Dedifferentiated amniotic fluid mesenchymal stem cell (primary cell): ENCODE measurements around the gene ATP5IF1.

Experiments
- DNase-seq: peaks from one replicate; pipeline ENCODE4 v3.0.0-alpha.2; 2016; ENCODE audit errors: extremely low spot score

The ATP5IF1 gene

GRCh38 chr1:28265577-28265976, 29.7 kb downstream of the ATP5IF1 start:
- no peak for DNase-seq

GRCh38 chr1:28266920-28267322, 31.0 kb downstream of the ATP5IF1 start:
- DNase-seq, result no peak

DNA sequence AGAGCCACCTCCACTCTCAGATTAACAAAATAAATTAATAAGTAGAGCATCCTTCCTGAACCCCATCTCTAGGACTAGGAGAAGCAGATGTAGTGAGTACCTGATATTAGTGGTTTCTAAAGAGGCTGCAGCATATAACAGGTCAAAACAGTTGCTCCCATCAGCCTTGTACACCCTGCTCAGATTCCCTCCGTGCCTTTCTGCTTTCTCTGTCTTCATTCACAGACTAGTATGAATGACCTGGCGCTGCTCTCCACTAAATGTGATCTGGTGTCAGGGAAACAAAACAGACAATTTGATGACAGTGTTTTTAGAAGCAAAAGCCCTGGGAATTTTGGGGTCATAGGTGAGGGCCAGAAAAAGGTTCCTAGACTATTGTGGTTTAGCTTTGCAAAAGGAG, 31.7 kb downstream of the ATP5IF1 start:
- no peak for DNase-seq

DNA sequence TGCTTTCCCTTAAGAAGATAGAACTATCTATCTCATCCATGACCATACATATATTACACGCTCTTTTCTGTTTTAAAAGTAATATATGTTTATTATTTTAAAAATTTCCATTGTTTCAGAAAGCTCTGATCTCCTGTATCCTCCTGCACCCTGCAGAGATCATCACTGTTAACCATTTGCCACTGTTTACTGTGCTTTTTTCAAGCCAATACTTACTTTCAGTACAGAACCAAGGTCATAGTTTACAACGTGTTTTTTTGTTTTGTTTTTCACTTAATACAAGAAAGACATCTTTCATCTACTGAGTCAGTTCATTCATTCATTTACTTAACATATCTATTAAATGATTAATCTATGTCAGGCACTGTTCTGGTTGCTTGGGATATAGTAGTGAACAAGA, 33.6 kb downstream of the ATP5IF1 start:
- no peak for DNase-seq

GRCh38 chr1:28272215-28272852, 36.4 kb downstream of the ATP5IF1 start:
- DNase-seq, result no peak

GRCh38 chr1:28273216-28273860, 37.4 kb downstream of the ATP5IF1 start:
- DNase-seq, result no peak

DNA sequence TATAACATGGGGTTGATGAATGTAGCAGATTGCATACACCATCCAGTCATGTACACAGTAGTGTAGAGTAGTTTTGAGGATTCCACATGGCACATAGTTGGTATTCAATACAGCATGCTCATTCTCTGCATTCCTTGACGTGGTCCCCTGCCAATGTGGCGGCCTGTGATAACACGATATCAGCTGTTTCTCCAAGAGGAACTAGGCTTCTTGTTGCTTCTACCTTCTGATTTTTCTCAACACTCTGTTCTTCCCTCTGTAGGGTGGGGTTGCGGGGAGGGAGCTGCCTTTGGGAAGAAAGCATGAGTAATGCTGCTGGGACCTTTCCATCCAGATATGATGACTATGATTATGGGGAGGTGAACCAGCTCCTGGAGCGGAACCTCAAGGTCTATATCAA, 42.8 kb downstream of the ATP5IF1 start:
- no peak for DNase-seq

DNA sequence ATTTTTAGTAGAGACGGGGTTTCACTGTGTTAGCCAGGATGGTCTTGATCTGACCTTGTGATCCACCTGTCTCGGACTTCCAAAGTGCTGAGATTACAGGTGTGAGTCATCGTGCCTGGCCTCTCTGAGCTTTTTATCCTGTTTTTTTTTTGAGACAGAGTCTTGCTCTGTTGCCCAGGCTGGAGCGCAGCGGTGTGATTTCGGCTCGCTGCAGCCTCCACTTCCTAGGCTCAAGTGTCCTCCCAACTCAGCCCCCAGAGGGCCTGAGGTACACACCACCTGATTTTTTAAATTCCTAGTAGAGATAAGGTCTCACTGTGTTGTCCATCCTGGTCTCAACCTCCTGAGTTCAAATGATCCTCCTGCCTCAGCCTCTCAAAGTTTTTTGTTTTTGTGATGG, 43.8 kb downstream of the ATP5IF1 start:
- no peak for DNase-seq

GRCh38 chr1:28280501-28280900, 44.6 kb downstream of the ATP5IF1 start:
- no peak for DNase-seq

DNA sequence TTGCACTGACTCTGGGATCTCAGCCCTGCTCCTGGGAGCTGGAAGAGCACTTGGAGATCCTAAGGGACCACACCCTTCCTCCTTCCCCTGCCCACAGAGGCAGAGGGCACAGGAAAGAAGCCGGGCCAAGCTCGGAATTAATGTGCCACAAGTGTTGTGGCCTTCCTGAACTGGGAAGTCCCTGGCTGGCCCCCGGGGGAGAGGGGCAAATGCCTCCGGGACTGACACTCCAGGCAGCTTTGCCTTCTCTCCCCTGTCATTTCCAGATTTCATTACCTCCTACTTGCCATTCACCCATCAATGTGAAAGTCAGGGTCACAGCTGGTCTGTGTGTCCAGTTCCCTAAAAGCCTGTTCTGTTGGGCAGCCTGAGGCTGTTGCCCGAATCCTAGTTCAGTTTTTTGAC, 45.1 kb downstream of the ATP5IF1 start:
- no peak for DNase-seq

DNA sequence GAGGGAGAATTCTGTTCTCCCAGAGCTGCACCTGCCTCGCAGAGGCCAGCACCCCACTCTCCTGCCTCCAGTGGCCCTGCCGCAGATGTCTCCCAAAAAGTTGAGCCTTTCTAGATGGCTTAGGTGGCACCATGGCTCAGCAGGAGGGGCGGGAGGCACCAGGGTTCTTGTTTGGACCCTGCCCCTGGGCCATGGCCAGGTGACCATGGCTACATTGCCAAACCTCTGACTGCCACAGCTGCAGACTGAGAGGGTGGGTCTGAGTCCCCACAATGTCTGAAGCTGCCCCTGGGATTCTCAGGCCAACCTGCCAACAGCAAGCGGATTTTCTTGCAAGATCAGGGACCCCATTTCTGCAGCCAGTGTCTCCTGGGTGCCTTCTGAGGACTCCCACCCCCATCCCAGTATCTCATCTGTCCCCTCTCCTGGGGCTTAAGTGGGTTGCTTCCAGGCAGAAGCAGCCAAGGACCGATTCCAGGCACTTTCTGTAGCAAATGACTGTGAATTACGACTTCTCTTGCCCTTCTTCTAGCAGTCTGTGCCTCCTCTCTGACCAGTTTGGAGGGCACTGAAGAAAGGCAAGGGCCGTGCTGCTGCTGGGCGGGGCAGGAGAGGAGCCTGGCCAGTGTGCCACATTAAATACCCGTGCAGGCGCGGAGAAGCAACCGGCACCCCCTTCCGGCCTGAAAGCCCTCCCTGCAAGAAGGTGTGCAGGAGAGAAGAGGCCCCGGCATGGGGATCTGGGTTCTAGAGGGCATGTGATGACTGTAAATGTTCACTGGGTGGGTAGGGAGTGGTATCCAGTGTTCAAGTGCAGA, 45.9 kb downstream of the ATP5IF1 start:
- DNase-seq, result no peak

DNA sequence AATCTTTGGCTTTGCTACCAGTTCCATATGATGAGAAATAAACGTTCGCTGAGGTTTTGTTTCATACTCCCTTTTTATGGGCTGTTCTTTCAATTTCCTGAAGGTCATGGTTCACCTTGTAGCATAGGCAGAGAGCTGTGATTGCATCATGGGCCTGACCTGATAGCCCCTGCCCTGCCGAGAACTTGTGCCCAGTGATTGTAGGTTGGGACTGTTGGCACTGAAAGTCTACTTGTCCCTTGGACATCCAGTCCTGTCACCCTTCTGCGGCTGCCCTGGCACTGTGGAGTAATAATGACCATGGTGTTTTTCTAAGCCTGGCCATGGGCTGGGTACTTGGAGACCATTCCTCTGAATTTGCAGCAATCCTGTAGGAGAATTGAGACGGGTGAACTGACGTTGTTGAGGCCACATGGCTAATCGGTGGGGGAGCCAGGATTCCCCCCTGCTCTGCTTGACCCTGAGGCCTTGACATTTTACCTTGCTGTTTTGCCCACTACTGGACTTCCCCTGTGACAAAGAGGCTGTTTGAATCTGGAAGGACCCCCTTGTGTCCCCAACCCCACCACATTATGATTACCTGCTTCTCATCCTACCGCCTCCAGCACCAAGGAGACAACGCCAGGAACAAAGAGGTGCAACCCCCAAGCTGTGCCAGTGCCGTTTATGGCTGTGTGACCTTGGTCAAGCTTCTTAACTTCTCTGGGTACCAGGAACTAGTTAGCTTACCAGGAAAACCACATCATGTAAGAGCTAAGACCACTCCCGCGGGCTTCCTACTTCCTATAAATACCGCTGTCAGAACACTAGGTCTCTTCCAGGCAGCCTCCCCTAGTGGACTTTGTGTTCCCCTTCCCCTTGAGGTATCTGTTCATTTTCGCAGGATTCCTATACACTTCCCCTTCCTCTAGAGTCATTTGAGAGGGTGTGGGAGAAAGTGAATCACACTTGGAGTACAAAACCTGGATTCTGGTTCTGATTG, 46.8 kb downstream of the ATP5IF1 start:
- no peak for DNase-seq

DNA sequence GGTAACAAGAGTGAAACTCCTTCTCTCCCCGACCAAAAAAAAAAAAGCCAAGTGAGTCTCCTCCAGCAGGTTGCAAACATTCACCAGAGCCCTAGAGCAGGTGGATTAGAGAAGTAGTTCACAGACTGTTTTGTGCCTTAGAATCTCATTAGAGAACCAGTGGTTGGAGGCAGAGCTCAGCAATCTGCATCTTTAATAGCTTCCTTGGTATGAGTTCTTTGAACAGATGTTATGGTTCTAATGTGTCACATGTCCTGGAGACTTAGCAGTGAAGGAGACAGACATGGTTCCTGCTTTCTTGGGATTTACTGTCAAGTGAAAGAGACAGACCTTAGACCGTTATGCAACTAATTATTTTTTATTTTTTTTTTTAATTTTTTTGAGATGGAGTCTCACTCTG, 50.2 kb downstream of the ATP5IF1 start:
- no peak for DNase-seq
